K562 (cell line): ENCODE results near the gene CYP2W1. TPM values are rescaled to one million over a fixed set of nuclear protein-coding genes. Genes with fewer than 3 reads are reported as not detected.

Experiments used
- ATAC-seq: fragments of 200-7000 bp; cut with Tn5 transposase; 3 replicates; pipeline ENCODE4 v1.9.1; 2020; ENCODE audit warnings: moderate library complexity
- BruUV-seq: library from RNA; stranded (reverse); fragments of 400-500 nt; replicated peaks from 2 replicates; lab custom pipeline; 2021; lab: Mats Ljungman, UMichigan
- CTCF ChIA-PET: fragments of 300-600 bp; formaldehyde crosslinking; extraction: SDS; loops from one replicate; lab custom pipeline; 2021; ENCODE audit warnings: low intra/inter-chr PET ratio; lab: Yijun Ruan, JAX
- POLR2A ChIA-PET: fragments of 300-600, 350-650 bp; sonication (Branson Sonifier 250); formaldehyde crosslinking; extraction: SDS; loops from one replicate; lab custom pipeline; 2021; ENCODE audit warnings: antibody characterized with exemption, inconsistent platforms; lab: Yijun Ruan, JAX
- DNase-seq, 4 experiments: peaks; one replicate each; pipeline versions ENCODE4 v3.0.0 to v3.0.0-alpha.2; 2011 to 2018; ENCODE audit warnings: low spot score in 3 of 4, mixed read lengths in 3 of 4; ENCODE audit errors: extremely low read depth in 1 of 4
- FAIRE-seq: peaks from 2 replicates; lab custom pipeline; 2011; peaks lifted over from hg19 to GRCh38; lab: Jason Lieb, UNC
- H2AFZ ChIP-seq: 2 replicates; pipeline ENCODE4 v1.6.0; 2011; ENCODE audit warnings: low read depth, low read length, control low read depth, inconsistent platforms
- H3K27ac ChIP-seq: fragments of 200-600 bp; 3 replicates; pipeline ENCODE4 v1.8.0; 2011; ENCODE audit warnings: low read depth, mild to moderate bottlenecking, control low read depth, inconsistent platforms, low read length, moderate library complexity, mixed read lengths; ENCODE audit errors: extremely low read depth
- H3K27me3 ChIP-seq, 2 experiments: fragments of 300-600 bp in 1 of 2; 2 replicates in 1 of 2; 3 replicates in 1 of 2; pipeline versions ENCODE4 v1.6.0 to v1.8.0; 2011; ENCODE audit warnings: inconsistent platforms in 2 of 2, low read length in 2 of 2, mild to moderate bottlenecking in 1 of 2, mixed read lengths in 1 of 2, moderate library complexity in 1 of 2; ENCODE audit not compliant: control insufficient read depth in 2 of 2, insufficient read depth in 2 of 2
- H3K36me3 ChIP-seq: fragments of 300-600 bp; 3 replicates; pipeline ENCODE4 v1.8.0; 2011; ENCODE audit warnings: mild to moderate bottlenecking, low read length, inconsistent platforms; ENCODE audit not compliant: control insufficient read depth, insufficient read depth
- H3K4me1 ChIP-seq, 2 experiments: fragments of 200-600 bp in 1 of 2; replicated peaks in 1 of 2; 2 replicates in 1 of 2; 3 replicates in 1 of 2; pipeline versions ENCODE4 v1.5.1 to v1.8.0; 2011; ENCODE audit warnings: inconsistent platforms in 2 of 2, low read length in 2 of 2, mild to moderate bottlenecking in 1 of 2, mixed read lengths in 1 of 2, moderate library complexity in 1 of 2; ENCODE audit not compliant: control insufficient read depth in 2 of 2, insufficient read depth in 2 of 2
- H3K4me2 ChIP-seq: 2 replicates; pipeline ENCODE4 v1.6.1; 2011; ENCODE audit warnings: low read length, control low read depth, inconsistent platforms, mixed read lengths; ENCODE audit not compliant: insufficient read depth
- H3K4me3 ChIP-seq: fragments of 200-600 bp; sonication (generic), shearing (Covaris generic); 2 replicates; pipeline ENCODE4 v1.5.1; 2016; ENCODE audit warnings: control low read depth, inconsistent platforms
- H3K79me2 ChIP-seq: fragments of 200-600 bp; 3 replicates; pipeline ENCODE4 v1.8.0; 2011; ENCODE audit warnings: low read length, inconsistent platforms; ENCODE audit not compliant: control insufficient read depth, insufficient read depth
- H3K9ac ChIP-seq, 2 experiments: 2 replicates each; pipeline versions ENCODE4 v1.6.0 to v1.6.1; 2011; ENCODE audit warnings: low read depth in 2 of 2, low read length in 2 of 2, control low read depth in 1 of 2, inconsistent platforms in 1 of 2, mild to moderate bottlenecking in 1 of 2, mixed read lengths in 1 of 2; ENCODE audit not compliant: insufficient read depth in 1 of 2
- H3K9me1 ChIP-seq: one replicate; pipeline ENCODE4 v1.6.0; 2011; ENCODE audit warnings: inconsistent platforms, mild to moderate bottlenecking, low read length, moderate library complexity; ENCODE audit not compliant: control insufficient read depth, insufficient read depth
- H3K9me3 ChIP-seq: replicated peaks from 2 replicates; pipeline ENCODE4 v1.5.1; 2011; ENCODE audit warnings: low read depth, low read length, inconsistent platforms; ENCODE audit not compliant: control insufficient read depth, insufficient read depth
- H4K20me1 ChIP-seq: replicated peaks from 2 replicates; pipeline ENCODE4 v1.6.1; 2011; ENCODE audit warnings: low read length, inconsistent platforms, mixed read lengths; ENCODE audit not compliant: control insufficient read depth, insufficient read depth
- GATA2 ChIP-seq: sonication (generic); formaldehyde crosslinking; IDR thresholded peaks from 2 replicates; pipeline ENCODE4 v1.4.0; 2020; ENCODE audit warnings: mild to moderate bottlenecking, missing genetic modification reagents
- SOX6 ChIP-seq: fragments of 450-650 bp; IDR thresholded peaks from 2 replicates; pipeline ENCODE4 v1.6.1; 2014; ENCODE audit warnings: mild to moderate bottlenecking
- ZBTB7A ChIP-seq: IDR thresholded peaks from 2 replicates; pipeline ENCODE4 v1.6.1; 2011; ENCODE audit warnings: low read depth, mild to moderate bottlenecking, low read length, moderate library complexity, borderline replicate concordance; ENCODE audit not compliant: control insufficient read depth
- WGBS: fragments of 100-300 bp; shearing (Covaris generic); methylation state at CpG from one replicate; pipeline ENCODE4 v1.1.6; 2016; ENCODE audit warnings: low coverage, mixed read lengths; ENCODE audit not compliant: insufficient coverage; ENCODE audit errors: missing lambda C conversion rate; 5-methylcytosine and 5-hydroxymethylcytosine counted together
- in situ Hi-C: fragments of 300-500 bp; cut with MboI; formaldehyde crosslinking; loops from 4 replicates; pipeline ENCODE4 v1.15.0; 2018; ENCODE audit warnings: inconsistent platforms, mixed read lengths
- intact Hi-C: fragments of 100-400 bp; cut with micrococcal nuclease; formaldehyde crosslinking; loops from 2 replicates; pipeline ENCODE4 v1.14.2; 2022
- polyA plus RNA-seq, 8 experiments: library from polyadenylated mRNA; depleted of rRNA in 4 of 8; stranded (reverse) in 5 of 8; unstranded in 3 of 8; fragments of >200 nt; fragmentation: Nextera tagmentation in 2 of 8; fragmentation: Illumina TruSeq in 1 of 8; extraction: Ambion mirVana in 2 of 8; extraction: Trizol in 1 of 8; gene quantifications; 2 replicates each; pipeline versions ENCODE4 v1.2.1 to v1.2.3, GENCODE V29; 2011 to 2014; ENCODE audit warnings: inconsistent platforms in 1 of 8, missing spikeins in 1 of 8
- total RNA-seq, 7 experiments: library from RNA; depleted of rRNA in 6 of 7; stranded (reverse); fragments of >200 nt in 6 of 7; fragmentation: Illumina TruSeq in 2 of 7; extraction: Trizol in 2 of 7; gene quantifications; 2 replicates each; pipeline versions ENCODE4 v1.2.1 to v1.2.3, GENCODE V29; 2011 to 2021; ENCODE audit warnings: low replicate concordance in 1 of 7

The CYP2W1 gene
- total and polyA plus RNA-seq, 9 of the 15 experiments (the other 6 are each of a cell fraction or from before 2014, with no cell fraction given) = not detected

DNA sequence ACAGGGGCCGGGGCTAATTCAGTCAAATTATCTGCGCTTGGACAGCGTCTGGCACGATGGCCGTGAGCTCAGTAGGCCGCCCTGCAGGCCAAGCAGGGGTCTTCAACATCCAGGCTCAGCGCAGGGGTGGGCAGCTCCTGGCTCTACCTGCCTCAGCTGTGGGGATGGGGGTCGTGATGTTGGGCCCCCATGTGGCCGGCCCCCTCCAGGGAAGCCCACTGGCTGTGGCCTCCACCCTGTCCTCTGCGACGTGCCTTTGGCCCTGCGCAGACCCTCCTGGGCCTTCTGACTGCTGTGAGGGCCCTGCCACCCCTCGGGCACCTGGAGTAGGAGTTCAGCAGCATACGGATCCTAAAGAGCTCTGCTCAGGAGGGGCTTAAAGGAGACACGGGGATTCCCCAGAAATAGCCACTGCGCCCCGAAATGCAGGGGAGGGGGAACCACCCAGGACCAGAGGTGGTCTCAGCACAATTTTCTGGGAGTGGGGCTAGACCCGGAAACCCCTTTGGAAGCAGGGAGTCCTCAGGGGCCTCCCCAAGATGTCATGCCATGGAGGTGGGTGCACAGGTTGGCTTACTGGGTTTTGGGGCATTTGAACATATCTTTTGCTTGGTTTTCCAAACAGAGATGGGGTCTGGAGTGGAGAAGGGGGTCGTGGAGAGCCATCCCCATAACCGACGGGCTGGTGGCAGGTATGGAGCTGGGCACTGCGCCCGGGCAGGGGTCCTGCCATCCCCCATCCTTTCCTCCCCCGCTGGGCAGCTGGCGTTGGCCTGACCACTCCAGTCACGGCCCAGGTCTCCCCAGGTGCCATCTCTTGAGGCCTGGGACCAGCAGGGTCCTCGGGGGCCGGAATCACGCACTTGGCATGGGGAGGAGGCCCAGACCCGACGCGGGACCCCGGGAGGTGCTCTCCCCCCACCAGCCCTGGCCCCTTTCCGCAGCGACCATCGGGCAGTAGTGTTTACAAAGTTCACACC lies 24.5 kb upstream of the CYP2W1 start:
- H3K4me2 ChIP-seq = no peak overlapping the region
- H3K4me1 ChIP-seq = peaks cover 0 to 53% of the 10 kb centered on the region in 2 experiments; a peak in 2 of 5 replicates
- DNase-seq = no peak
- intact Hi-C loops (no loop called here), in situ Hi-C loops (no loop called here)
- ATAC-seq = no peak; the same call in 1 of the 3 replicates
- H3K4me3 ChIP-seq = no peak overlapping the region
- H3K27me3 ChIP-seq = peaks cover 36 to 69% of the 10 kb centered on the region in 2 experiments; a peak in 4 of 5 replicates
- CTCF ChIA-PET = interaction anchor here (0.7 kb wide), 1 partner anchor 39 kb away, joined by 4 read pairs; no protein-coding TSS in a partner anchor
- H4K20me1 ChIP-seq = peaks cover 4% of the 10 kb centered on the region; the same call in 1 of the 2 replicates
- no peak for FAIRE-seq
- no peaks in the 10 kb centered on the region for H3K79me2 ChIP-seq
- no peak overlapping the region; a peak in 1 of 4 replicates for H3K9ac ChIP-seq
- H2AFZ ChIP-seq = no peak overlapping the region
- POLR2A ChIA-PET = interaction anchor here (0.6 to 2.6 kb wide), 4 partner anchors 9 to 89 kb away, joined by 3 to 17 read pairs (median 3); no protein-coding TSS in a partner anchor
- no peaks in the 10 kb centered on the region for H3K36me3 ChIP-seq
- H3K9me1 ChIP-seq = no peaks in the 10 kb centered on the region
- BruUV-seq = no TSS peak
- no peak overlapping the region for H3K27ac ChIP-seq
- no peaks in the 10 kb centered on the region for H3K9me3 ChIP-seq
- 14% methylated on average over 33 of the region's 36 CpGs for WGBS
- TF ChIP-seq ZBTB7A = peak; percentile 7; the same call in 1 of the 2 replicates
- no peak for TF ChIP-seq GATA2 (CRISPR knock-in tag)

DNA sequence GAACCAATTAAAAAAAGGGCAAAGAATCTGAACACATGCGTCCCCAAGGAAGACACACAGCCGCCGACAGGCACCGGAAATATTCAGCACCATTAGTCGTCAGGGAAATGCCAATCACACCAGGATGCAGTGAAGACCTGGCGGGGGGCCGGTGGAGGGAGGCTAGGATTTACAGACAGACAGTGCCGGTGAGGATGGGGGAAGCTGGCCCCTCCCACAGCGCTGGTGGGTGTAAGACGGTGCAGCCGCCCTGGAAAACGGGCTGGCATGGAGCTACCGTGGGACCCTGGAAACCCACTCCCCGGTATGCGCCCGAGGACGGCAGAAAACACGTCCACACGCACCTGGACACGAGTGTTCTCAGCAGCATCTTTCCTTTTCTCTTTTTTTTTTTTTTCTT lies 23.7 kb upstream of the CYP2W1 start:
- Histone ChIP-seq H2AFZ (no peak overlapping the region), H3K9me1 (no peaks in the 10 kb centered on the region), H3K9ac (no peak overlapping the region), H3K4me1 (peaks cover 0 to 55% of the 10 kb centered on the region in 2 experiments; a peak in 2 of 5 replicates), H3K9me3 (no peaks in the 10 kb centered on the region), H4K20me1 (peaks cover 7% of the 10 kb centered on the region; the same call in 1 of the 2 replicates), H3K27ac (no peak overlapping the region), H3K27me3 (peaks cover 32 to 65% of the 10 kb centered on the region in 2 experiments; a peak in 4 of 5 replicates), H3K79me2 (no peaks in the 10 kb centered on the region), H3K4me2 (no peak overlapping the region), H3K4me3 (no peak overlapping the region), H3K36me3 (no peaks in the 10 kb centered on the region)
- ChIA-PET CTCF (interaction anchor here (0.7 kb wide), 1 partner anchor 38 kb away, joined by 4 read pairs; no protein-coding TSS in a partner anchor), POLR2A (interaction anchor here (0.8 to 0.9 kb wide), 3 partner anchors 14 to 792 kb away, joined by 3 to 5 read pairs (median 3); no protein-coding TSS in a partner anchor)
- no TSS peak for BruUV-seq
- intact Hi-C loops = no loop called here
- in situ Hi-C loops = no loop called here
- ATAC-seq (no peak), DNase-seq (no peak), FAIRE-seq (no peak)
- WGBS = 12% methylated on average over 16 of the region's 20 CpGs
- no peak for TF ChIP-seq SOX6
